ENCODE results near the gene SEMA4D. TPM values are rescaled to one million over a fixed set of nuclear protein-coding genes. Genes with fewer than 3 reads are reported as not detected.
A peak's percentile ranks its signal among the peaks of the same experiment; 100 is the strongest.

Gene SEMA4D, protein sequence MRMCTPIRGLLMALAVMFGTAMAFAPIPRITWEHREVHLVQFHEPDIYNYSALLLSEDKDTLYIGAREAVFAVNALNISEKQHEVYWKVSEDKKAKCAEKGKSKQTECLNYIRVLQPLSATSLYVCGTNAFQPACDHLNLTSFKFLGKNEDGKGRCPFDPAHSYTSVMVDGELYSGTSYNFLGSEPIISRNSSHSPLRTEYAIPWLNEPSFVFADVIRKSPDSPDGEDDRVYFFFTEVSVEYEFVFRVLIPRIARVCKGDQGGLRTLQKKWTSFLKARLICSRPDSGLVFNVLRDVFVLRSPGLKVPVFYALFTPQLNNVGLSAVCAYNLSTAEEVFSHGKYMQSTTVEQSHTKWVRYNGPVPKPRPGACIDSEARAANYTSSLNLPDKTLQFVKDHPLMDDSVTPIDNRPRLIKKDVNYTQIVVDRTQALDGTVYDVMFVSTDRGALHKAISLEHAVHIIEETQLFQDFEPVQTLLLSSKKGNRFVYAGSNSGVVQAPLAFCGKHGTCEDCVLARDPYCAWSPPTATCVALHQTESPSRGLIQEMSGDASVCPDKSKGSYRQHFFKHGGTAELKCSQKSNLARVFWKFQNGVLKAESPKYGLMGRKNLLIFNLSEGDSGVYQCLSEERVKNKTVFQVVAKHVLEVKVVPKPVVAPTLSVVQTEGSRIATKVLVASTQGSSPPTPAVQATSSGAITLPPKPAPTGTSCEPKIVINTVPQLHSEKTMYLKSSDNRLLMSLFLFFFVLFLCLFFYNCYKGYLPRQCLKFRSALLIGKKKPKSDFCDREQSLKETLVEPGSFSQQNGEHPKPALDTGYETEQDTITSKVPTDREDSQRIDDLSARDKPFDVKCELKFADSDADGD
- total RNA-seq, result 0.72 and 0.88 TPM in 2 replicates

DNA sequence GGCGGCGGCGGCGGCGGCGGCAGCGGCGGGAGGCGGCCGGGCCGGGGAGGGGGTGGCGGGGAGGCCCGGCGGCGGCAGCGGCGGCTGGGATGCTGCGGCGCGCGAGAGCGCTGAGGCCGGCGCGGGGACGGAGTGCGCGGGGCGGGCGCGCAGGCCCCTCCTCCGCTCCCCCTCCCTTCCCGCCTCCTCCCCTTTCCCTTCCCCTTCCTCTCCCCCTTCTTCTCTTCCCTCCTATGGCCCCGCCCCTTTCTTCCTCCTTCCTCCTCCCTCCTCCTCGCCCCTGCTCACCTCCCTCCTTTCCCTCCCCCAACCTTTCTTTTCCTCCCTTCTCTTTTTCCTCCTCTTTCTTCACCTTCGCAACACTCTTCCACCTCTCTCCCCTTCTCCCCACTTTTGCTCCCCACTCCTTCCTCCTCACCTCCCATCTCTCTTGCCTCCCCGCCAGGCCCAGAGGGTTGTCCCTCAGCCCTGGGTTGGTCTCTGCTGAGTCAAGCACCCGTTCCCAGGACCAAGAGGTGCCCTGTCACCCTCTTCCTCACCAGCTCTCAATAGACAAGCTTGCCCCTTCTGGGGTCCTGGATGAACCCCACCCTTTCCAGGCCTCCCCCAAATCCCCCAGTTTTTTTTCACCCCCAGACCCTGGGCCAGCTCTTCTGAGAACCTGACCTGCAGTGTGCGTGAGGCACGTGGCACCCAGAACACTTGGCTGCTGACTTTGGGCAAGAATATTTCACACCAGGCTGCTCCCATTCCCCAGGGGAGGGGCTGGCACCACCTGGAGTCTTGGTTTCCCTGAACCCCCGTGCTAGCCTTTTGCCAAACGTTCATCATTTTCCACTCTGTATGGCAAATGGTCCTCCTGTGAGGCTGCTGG lies at the start of gene SEMA4D:
TSS of gene SEMA4D (minus strand) at position 136 of the 874 bp plus-strand sequence. CDS start 92,657 bp downstream, outside the sequence.
- H3K79me2 ChIP-seq (ENCODE audit: insufficient read depth, low read length), result no peaks in the 10 kb centered on the region
- H3K4me3 ChIP-seq (ENCODE audit: insufficient read depth, low read length), result peak within 1 kb of the TSS; percentile 40
- no peaks in the 10 kb centered on the region for H3K9me3 ChIP-seq (ENCODE audit: low read depth, low read length)
- no peaks in the 10 kb centered on the region for H3K4me1 ChIP-seq (ENCODE audit: insufficient read depth, low read length)
- no peaks in the 10 kb centered on the region for H3K36me3 ChIP-seq (ENCODE audit: insufficient read depth, low read length)
- no peak within 1 kb of the TSS for H3K4me2 ChIP-seq (ENCODE audit: insufficient read depth, low read length)
- peaks cover 16% of the 10 kb centered on the region for H3K27me3 ChIP-seq (ENCODE audit: insufficient read depth, low read length)
- DNase-seq (ENCODE audit: insufficient read length, low spot score, missing footprints), result peak; percentile 94
- no peak within 1 kb of the TSS for H3K27ac ChIP-seq (ENCODE audit: low read depth, low read length)
- TF ChIP-seq, protein P1, sequence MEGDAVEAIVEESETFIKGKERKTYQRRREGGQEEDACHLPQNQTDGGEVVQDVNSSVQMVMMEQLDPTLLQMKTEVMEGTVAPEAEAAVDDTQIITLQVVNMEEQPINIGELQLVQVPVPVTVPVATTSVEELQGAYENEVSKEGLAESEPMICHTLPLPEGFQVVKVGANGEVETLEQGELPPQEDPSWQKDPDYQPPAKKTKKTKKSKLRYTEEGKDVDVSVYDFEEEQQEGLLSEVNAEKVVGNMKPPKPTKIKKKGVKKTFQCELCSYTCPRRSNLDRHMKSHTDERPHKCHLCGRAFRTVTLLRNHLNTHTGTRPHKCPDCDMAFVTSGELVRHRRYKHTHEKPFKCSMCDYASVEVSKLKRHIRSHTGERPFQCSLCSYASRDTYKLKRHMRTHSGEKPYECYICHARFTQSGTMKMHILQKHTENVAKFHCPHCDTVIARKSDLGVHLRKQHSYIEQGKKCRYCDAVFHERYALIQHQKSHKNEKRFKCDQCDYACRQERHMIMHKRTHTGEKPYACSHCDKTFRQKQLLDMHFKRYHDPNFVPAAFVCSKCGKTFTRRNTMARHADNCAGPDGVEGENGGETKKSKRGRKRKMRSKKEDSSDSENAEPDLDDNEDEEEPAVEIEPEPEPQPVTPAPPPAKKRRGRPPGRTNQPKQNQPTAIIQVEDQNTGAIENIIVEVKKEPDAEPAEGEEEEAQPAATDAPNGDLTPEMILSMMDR (IDR thresholded peaks at IDR 0.05; ENCODE audit: extremely low read depth, low read depth, low read length), result no peak
- H4K20me1 ChIP-seq (ENCODE audit: insufficient read depth, low read length), result no peaks in the 10 kb centered on the region
- no peak within 1 kb of the TSS for H2AFZ ChIP-seq (ENCODE audit: low read length)

DNA sequence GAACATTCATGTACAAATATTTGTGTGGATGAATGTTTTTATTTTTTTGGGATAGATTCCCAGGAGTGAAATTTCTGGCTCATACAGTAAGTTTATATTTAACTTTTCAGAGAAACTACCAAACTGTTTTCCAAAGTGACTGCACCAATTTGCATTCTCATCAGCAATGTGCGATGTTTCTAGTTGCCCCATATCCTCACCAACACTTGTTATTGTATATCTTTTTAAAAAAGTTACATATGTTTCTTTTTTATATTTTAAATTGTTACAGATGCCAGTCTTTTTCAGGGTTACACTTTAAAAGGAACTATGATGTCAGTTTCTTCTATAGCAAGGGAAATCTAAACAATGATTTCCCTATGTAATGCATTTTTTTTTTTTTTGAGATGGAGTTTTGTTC lies 49.1 kb upstream of the SEMA4D start:
- no peak for DNase-seq (ENCODE audit: insufficient read length, low spot score, missing footprints)
- Histone ChIP-seq H3K4me3 (ENCODE audit: insufficient read depth, low read length) (no peak overlapping the region), H3K9me3 (ENCODE audit: low read depth, low read length) (no peaks in the 10 kb centered on the region), H3K4me1 (ENCODE audit: insufficient read depth, low read length) (no peaks in the 10 kb centered on the region), H3K27ac (ENCODE audit: low read depth, low read length) (no peak overlapping the region), H3K4me2 (ENCODE audit: insufficient read depth, low read length) (no peak overlapping the region), H3K27me3 (ENCODE audit: insufficient read depth, low read length) (peaks cover 3% of the 10 kb centered on the region), H3K79me2 (ENCODE audit: insufficient read depth, low read length) (no peaks in the 10 kb centered on the region), H2AFZ (ENCODE audit: low read length) (no peak overlapping the region), H4K20me1 (ENCODE audit: insufficient read depth, low read length) (no peaks in the 10 kb centered on the region), H3K36me3 (ENCODE audit: insufficient read depth, low read length) (no peaks in the 10 kb centered on the region)
- TF ChIP-seq, protein P1 (IDR thresholded peaks at IDR 0.05; ENCODE audit: extremely low read depth, low read depth, low read length), result no peak

DNA sequence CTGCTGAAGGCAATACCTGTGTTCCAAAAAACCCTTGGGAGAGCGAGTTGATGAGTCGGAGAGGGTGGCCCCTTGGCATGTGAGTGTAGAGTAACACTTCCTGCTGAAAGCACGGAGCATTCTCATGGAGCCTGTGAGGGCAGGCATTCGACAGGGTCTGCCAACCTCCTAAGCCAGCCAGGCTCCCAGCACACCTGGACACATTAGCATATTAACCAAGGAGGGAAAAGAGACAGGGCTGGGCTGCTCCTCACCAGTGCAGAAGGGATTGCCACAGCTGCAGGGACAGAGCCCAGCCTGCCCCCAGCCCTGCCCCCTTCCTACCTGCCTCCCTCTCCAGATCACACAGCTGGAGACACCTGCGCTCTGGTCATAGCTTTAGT lies 46.4 kb upstream of the SEMA4D start:
- no peak overlapping the region for H2AFZ ChIP-seq (ENCODE audit: low read length)
- no peaks in the 10 kb centered on the region for H3K9me3 ChIP-seq (ENCODE audit: low read depth, low read length)
- H3K79me2 ChIP-seq (ENCODE audit: insufficient read depth, low read length), result no peaks in the 10 kb centered on the region
- no peaks in the 10 kb centered on the region for H4K20me1 ChIP-seq (ENCODE audit: insufficient read depth, low read length)
- H3K27ac ChIP-seq (ENCODE audit: low read depth, low read length), result no peak overlapping the region
- TF ChIP-seq, protein P1 (IDR thresholded peaks at IDR 0.05; ENCODE audit: extremely low read depth, low read depth, low read length), result no peak
- no peaks in the 10 kb centered on the region for H3K36me3 ChIP-seq (ENCODE audit: insufficient read depth, low read length)
- H3K4me1 ChIP-seq (ENCODE audit: insufficient read depth, low read length), result no peaks in the 10 kb centered on the region
- H3K4me3 ChIP-seq (ENCODE audit: insufficient read depth, low read length), result no peak overlapping the region
- H3K27me3 ChIP-seq (ENCODE audit: insufficient read depth, low read length), result peaks cover 3% of the 10 kb centered on the region
- no peak for DNase-seq (ENCODE audit: insufficient read length, low spot score, missing footprints)
- no peak overlapping the region for H3K4me2 ChIP-seq (ENCODE audit: insufficient read depth, low read length)

Measured in osteoblast (primary cell).